Erythroblast (primary cell): Measurements from ENCODE around the gene AKT1S1.

Experiments
- GATA1 ChIP-seq: IDR thresholded peaks from 2 replicates; pipeline ENCODE4 v1.6.1; 2011; ENCODE audit warnings: low read depth, mild to moderate bottlenecking, control low read depth, low read length, moderate library complexity
- POLR2A ChIP-seq: IDR thresholded peaks from 2 replicates; pipeline ENCODE4 v1.6.1; 2011; ENCODE audit warnings: mild to moderate bottlenecking, low read length

GRCh38 chr19:49907745-49908446, 30.7 kb upstream of the AKT1S1 start:
- TF ChIP-seq POLR2A (no peak), GATA1 (no peak)
